Stomach (tissue), 9 donors: ENCODE results near the gene FBXO41. TPM values are rescaled to one million over a fixed set of nuclear protein-coding genes. Genes with fewer than 3 reads are reported as not detected.

Experiments used
- DNase-seq, 2 donors: peaks; one replicate each; pipeline versions ENCODE4 v3.0.0 to v3.0.0-alpha.2; 2013 to 2019
- H3K27ac ChIP-seq, 5 donors: fragments of 200-600 bp in 4 of 5; sonication (generic) in 4 of 5; one replicate each; pipeline ENCODE4 v1.5.1; 2013 to 2019; ENCODE audit warnings: mild to moderate bottlenecking in 1 of 5, moderate library complexity in 1 of 5
- H3K27me3 ChIP-seq, 3 donors: fragments of 200-600 bp; sonication (generic); one replicate each; pipeline ENCODE4 v1.5.1; 2017 to 2019; ENCODE audit warnings: mixed run types in 1 of 3
- H3K36me3 ChIP-seq, 4 donors: fragments of 200-600 bp; sonication (generic); 1 replicate in 3 of 4; 2 replicates in 1 of 4; pipeline ENCODE4 v1.5.1; 2016 to 2019
- H3K4me1 ChIP-seq, 4 donors: fragments of 200-600 bp; sonication (generic); one replicate each; pipeline ENCODE4 v1.5.1; 2016 to 2019
- H3K4me3 ChIP-seq, 4 donors: fragments of 200-600 bp; sonication (generic) in 3 of 4; one replicate each; pipeline ENCODE4 v1.5.1; 2016 to 2019; ENCODE audit warnings: mild to moderate bottlenecking in 1 of 4
- H3K9me3 ChIP-seq, 4 donors: fragments of 200-600 bp; sonication (generic); one replicate each; pipeline ENCODE4 v1.5.1; 2016 to 2019
- CTCF ChIP-seq, 7 experiments: fragments of 450-650 bp in 4 of 7; fragments of 200-600 bp in 3 of 7; sonication (generic) in 3 of 7; IDR thresholded peaks; one replicate each; pipeline ENCODE4 v1.5.1; 2016 to 2019; ENCODE audit warnings: antibody characterized with exemption in 7 of 7, control low read depth in 2 of 7, mild to moderate bottlenecking in 1 of 7
- EP300 ChIP-seq: sonication (generic); formaldehyde crosslinking; IDR thresholded peaks from one replicate; pipeline ENCODE4 v1.6.1; 2017; ENCODE audit warnings: antibody characterized with exemption
- POLR2A ChIP-seq, 4 donors: fragments of 450-650 bp; IDR thresholded peaks; one replicate each; pipeline ENCODE4 v1.6.1; 2016; ENCODE audit warnings: antibody characterized with exemption in 4 of 4, control low read depth in 2 of 4, mild to moderate bottlenecking in 1 of 4, moderate library complexity in 1 of 4
- POLR2AphosphoS5 ChIP-seq, 3 donors: sonication (generic); formaldehyde crosslinking; IDR thresholded peaks; one replicate each; pipeline ENCODE4 v1.6.1; 2016; ENCODE audit warnings: antibody characterized with exemption in 3 of 3
- WGBS, 5 donors: extraction: QIAGEN DNeasy Blood & Tissue Kit in 3 of 5; methylation state at CpG; one replicate each; pipeline versions ENCODE4 v1.1.5 to v1.1.7; 2013 to 2018; 5-methylcytosine and 5-hydroxymethylcytosine counted together
- intact Hi-C: fragments of 100-400 bp; cut with DNase I; formaldehyde crosslinking; loops from one replicate; pipeline ENCODE4 v1.15.1; 2023; ENCODE audit warnings: low total_unique reads
- polyA plus RNA-seq, 3 donors: library from polyadenylated mRNA; stranded (reverse); fragments of 200-250 nt; gene quantifications; one replicate each; pipeline ENCODE4 v1.2.3, GENCODE V29; 2013
- total RNA-seq, 5 donors: library from RNA; depleted of rRNA; stranded (reverse); fragments of >200 nt; gene quantifications; one replicate each; pipeline versions ENCODE4 v1.1.0 to v1.2.3, GENCODE V29; 2014 to 2016
- donor health status: healthy with polysubstance abuse.
- donor health status: Bipolar disorder and iron deficiency.
- donor health status: healthy.

Gene FBXO41
- total and polyA plus RNA-seq, 8 donors: 0.55 to 16.8 (median 2.6) TPM

- peaks cover 18 to 36% (median 25%) of the 10 kb centered on the region in 4 donors for H3K36me3 ChIP-seq
- intact Hi-C loops: no loop called here
- H3K27ac ChIP-seq: peak overlapping the region; percentile 72 to 96 (median 92)
- H3K9me3 ChIP-seq: no peaks in the 10 kb centered on the region
- DNase-seq: no peak
- H3K4me1 ChIP-seq: peaks cover 20 to 41% (median 39%) of the 10 kb centered on the region in 4 donors
- WGBS, 5 donors: 1 to 2% (median 1%) methylated on average over 32 to 37 of the region's 37 CpGs
- H3K4me3 ChIP-seq: peak overlapping the region; percentile 81 to 85 (median 82)
- no peaks in the 10 kb centered on the region for H3K27me3 ChIP-seq
- no peak for TF ChIP-seq POLR2AphosphoS5 (IDR thresholded peaks at IDR 0.05)
- no peak for TF ChIP-seq CTCF (IDR thresholded peaks at IDR 0.05)
Measured at GRCh38 chr2:73232403-73233153, 51.7 kb downstream of the FBXO41 start.

DNA sequence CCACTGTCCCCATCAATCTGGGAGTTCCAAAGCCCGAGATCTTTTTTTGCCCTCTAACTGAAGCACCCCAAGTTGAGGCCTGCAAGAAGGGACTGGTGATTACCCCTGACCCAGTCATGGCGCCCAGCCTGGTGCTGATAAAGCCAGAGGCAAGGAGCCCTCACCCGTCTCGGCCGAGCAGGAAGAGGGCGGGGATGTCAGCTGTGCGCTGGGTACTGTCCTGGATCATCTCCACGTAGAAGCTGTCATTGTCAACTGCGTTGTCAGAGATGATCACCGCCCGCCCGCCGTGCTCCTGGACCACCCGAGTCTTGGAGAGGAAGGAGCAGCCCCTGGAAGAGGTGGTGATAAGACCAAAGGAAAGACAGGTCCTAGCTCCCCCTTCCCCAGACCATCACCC, 55.6 kb downstream of the FBXO41 start:
- no peak for DNase-seq
- Histone ChIP-seq H3K27ac (no peak overlapping the region), H3K36me3 (peaks cover 34 to 66% (median 65%) of the 10 kb centered on the region in 4 donors), H3K4me3 (no peak overlapping the region), H3K4me1 (peaks cover 4 to 23% (median 11%) of the 10 kb centered on the region in 4 donors), H3K9me3 (no peaks in the 10 kb centered on the region), H3K27me3 (no peaks in the 10 kb centered on the region)
- intact Hi-C loops: no loop called here
- no peak for TF ChIP-seq POLR2AphosphoS5 (IDR thresholded peaks at IDR 0.05)
- 81 to 91% (median 89%) methylated on average over 10 to 14 of the region's 14 CpGs for WGBS, 5 donors

DNA sequence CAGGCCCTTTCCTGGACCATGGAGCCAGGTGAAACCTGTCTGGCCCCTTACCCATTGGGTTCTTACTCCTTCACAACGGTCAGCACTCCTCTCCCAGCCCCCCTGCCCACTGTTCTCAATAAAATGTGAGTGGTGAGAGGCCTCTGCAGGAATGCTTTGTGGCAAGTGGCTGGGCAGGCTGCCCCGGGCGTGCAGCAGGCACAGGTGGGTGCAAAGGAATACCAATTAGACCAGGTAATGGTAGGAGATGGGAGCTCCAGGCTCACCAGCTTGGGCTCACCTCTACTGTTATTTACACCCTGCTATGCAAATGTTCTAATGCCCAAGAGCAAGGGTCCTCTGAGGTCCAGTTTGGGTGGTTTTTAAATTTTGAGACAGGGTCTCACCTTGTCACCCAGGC, 57.2 kb downstream of the FBXO41 start:
- Histone ChIP-seq H3K27me3 (no peaks in the 10 kb centered on the region), H3K36me3 (peaks cover 43 to 81% (median 80%) of the 10 kb centered on the region in 4 donors)

GRCh38 chr2:73225513-73226360, 58.5 kb downstream of the FBXO41 start:
- Histone ChIP-seq H3K36me3 (peaks cover 48 to 94% (median 94%) of the 10 kb centered on the region in 4 donors), H3K9me3 (no peaks in the 10 kb centered on the region), H3K4me3 (no peak overlapping the region), H3K4me1 (peaks cover 0 to 11% (median 0%) of the 10 kb centered on the region in 4 donors), H3K27me3 (no peaks in the 10 kb centered on the region), H3K27ac (no peak overlapping the region)
- intact Hi-C loops: no loop called here
- no peak for DNase-seq
- WGBS, 5 donors: 72 to 88% (median 79%) methylated on average over 9 of the region's 9 CpGs
- TF ChIP-seq POLR2A (IDR thresholded peaks at IDR 0.05) (no peak), CTCF (IDR thresholded peaks at IDR 0.05) (no peak), POLR2AphosphoS5 (IDR thresholded peaks at IDR 0.05) (no peak), EP300 (no peak)

More for the DNA sequence above, 57.2 kb downstream of the FBXO41 start:
- no peak for TF ChIP-seq EP300
- TF ChIP-seq POLR2AphosphoS5 (IDR thresholded peaks at IDR 0.05): no peak
- TF ChIP-seq CTCF (IDR thresholded peaks at IDR 0.05): no peak
- TF ChIP-seq POLR2A (IDR thresholded peaks at IDR 0.05): no peak
- no peak for DNase-seq
- H3K4me3 ChIP-seq: no peak overlapping the region
- WGBS, 5 donors: 85 to 100% (median 90%) methylated on average over 3 of the region's 3 CpGs
- intact Hi-C loops: no loop called here
- peaks cover 0 to 17% (median under 1%) of the 10 kb centered on the region in 4 donors for H3K4me1 ChIP-seq
- H3K9me3 ChIP-seq: no peaks in the 10 kb centered on the region
- H3K27ac ChIP-seq: no peak overlapping the region
